Islet of Langerhans (tissue), 1 donor: ENCODE data around the gene TTC39C.
"Not testable (repeated sequence)": the region's sequence is repeated elsewhere in the genome, so short reads cannot be mapped to it uniquely, and the experiment has no call there.

ENCODE experiments used
- FAIRE-seq: peaks from one replicate; lab custom pipeline; 2011; peaks lifted over from hg19 to GRCh38; lab: Jason Lieb, UNC

Gene TTC39C

GRCh38 chr18:24018299-24018886 lies 3.8 kb downstream of the TTC39C start:
- FAIRE-seq: no peak

GRCh38 chr18:24019641-24020331 lies 5.2 kb downstream of the TTC39C start:
- no peak for FAIRE-seq

GRCh38 chr18:24021505-24021904 lies 7.0 kb downstream of the TTC39C start:
- FAIRE-seq: no peak

- no peak for FAIRE-seq
These were observed 7.6 kb downstream of the TTC39C start for GRCh38 chr18:24022161-24022560.

- no peak for FAIRE-seq
These were observed 8.7 kb downstream of the TTC39C start for GRCh38 chr18:24023185-24023814.

- FAIRE-seq: no peak
These were observed 9.9 kb downstream of the TTC39C start for GRCh38 chr18:24024425-24024824.

GRCh38 chr18:24026457-24026856 lies 11.9 kb downstream of the TTC39C start:
- no peak for FAIRE-seq

- no peak for FAIRE-seq
These were observed 12.7 kb downstream of the TTC39C start for GRCh38 chr18:24027156-24027827.

GRCh38 chr18:24028946-24029345 lies 14.4 kb downstream of the TTC39C start:
- not testable (repeated sequence) for FAIRE-seq

GRCh38 chr18:24031318-24031717 lies 16.8 kb downstream of the TTC39C start:
- no peak for FAIRE-seq

GRCh38 chr18:24031916-24032315 lies 17.4 kb downstream of the TTC39C start:
- FAIRE-seq: no peak

- FAIRE-seq: no peak
These were observed 19.3 kb downstream of the TTC39C start for GRCh38 chr18:24033641-24034412.

- FAIRE-seq: no peak
These were observed 20.8 kb downstream of the TTC39C start for GRCh38 chr18:24035316-24035715.

GRCh38 chr18:24039671-24040070 lies 25.1 kb downstream of the TTC39C start:
- FAIRE-seq: no peak

GRCh38 chr18:24041691-24042090 lies 27.1 kb downstream of the TTC39C start:
- no peak for FAIRE-seq

GRCh38 chr18:24043403-24043802 lies 28.8 kb downstream of the TTC39C start:
- FAIRE-seq: no peak

- FAIRE-seq: no peak
These were observed 33.7 kb downstream of the TTC39C start for GRCh38 chr18:24048261-24048660.

GRCh38 chr18:24049142-24049541 lies 34.6 kb downstream of the TTC39C start:
- FAIRE-seq: no peak

GRCh38 chr18:24051031-24051947 lies 36.7 kb downstream of the TTC39C start:
- FAIRE-seq: no peak

- no peak for FAIRE-seq
These were observed 37.5 kb downstream of the TTC39C start for GRCh38 chr18:24052053-24052452.

- FAIRE-seq: no peak
These were observed 38.7 kb downstream of the TTC39C start for GRCh38 chr18:24053211-24053610.
